ENCODE measurements around the gene C2orf66. TPM values are rescaled to one million over a fixed set of nuclear protein-coding genes. Genes with fewer than 3 reads are reported as not detected.

Gene C2orf66
- total RNA-seq, 2 donors from 2014 or later: not detected

GRCh38 chr2:196783431-196784094, 25.6 kb downstream of the C2orf66 start:
- DNase-seq (ENCODE audit: low spot score): no peak
- intact Hi-C loops (cut with DNase I): no loop called here

GRCh38 chr2:196767101-196767500, 42.1 kb downstream of the C2orf66 start:
- intact Hi-C loops (cut with DNase I): no loop called here
- no peak for DNase-seq (ENCODE audit: low spot score)

- intact Hi-C loops (cut with DNase I): no loop called here
- DNase-seq (ENCODE audit: low spot score): no peak
Measured at GRCh38 chr2:196759378-196759706, 49.8 kb downstream of the C2orf66 start.

- no peak for DNase-seq (ENCODE audit: low spot score)
- intact Hi-C loops (cut with DNase I): no loop called here
Measured at GRCh38 chr2:196758474-196759377, 50.4 kb downstream of the C2orf66 start.

Other genes with a start within 250 kb of the C2orf66 start
- 10 to 100 TPM in 1 of 2 donors, 1 to 10 TPM in 1; 9.4 to 13.6 TPM for gene HECW2, start 215.8 kb downstream of the C2orf66 start, total RNA-seq
- 1 to 10 TPM in 1 of 2 donors, under 1 TPM in 1; 0.56 to 1.7 TPM for gene CCDC150, start 169.6 kb downstream of the C2orf66 start, total RNA-seq
- gene GTF3C3, start 9.7 kb downstream of the C2orf66 start, total RNA-seq: 10 to 100 TPM; 22.8 to 23.6 TPM
- gene PGAP1, start 117.4 kb upstream of the C2orf66 start, total RNA-seq: 10 to 100 TPM; 14.4 to 15.7 TPM

All from posterior vena cava (tissue), 2 donors.